IMR-90 (cell line): Measurements from ENCODE around the gene MID1IP1. TPM values are rescaled to one million over a fixed set of nuclear protein-coding genes. Genes with fewer than 3 reads are reported as not detected.

Experiments
- ATAC-seq: fragments of 200-7000 bp; cut with Tn5 transposase; 2 replicates; pipeline ENCODE4 v1.9.1; 2020; ENCODE audit warnings: low read depth, mild to moderate bottlenecking, moderate library complexity
- BruUV-seq: library from RNA; stranded (reverse); fragments of 400-500 nt; replicated peaks from 2 replicates; lab custom pipeline; 2021; lab: Mats Ljungman, UMichigan
- CTCF ChIA-PET: fragments of 300-600 bp; formaldehyde crosslinking; extraction: SDS; loops from one replicate; lab custom pipeline; 2021; ENCODE audit warnings: antibody characterized with exemption; lab: Yijun Ruan, JAX
- POLR2A ChIA-PET: fragments of 300-600 bp; sonication (Branson Sonifier 250); formaldehyde crosslinking; loops from one replicate; lab custom pipeline; 2022; ENCODE audit warnings: antibody characterized with exemption; ENCODE audit not compliant: unreplicated experiment; lab: Charles Lee
- DNase-seq: peaks from one replicate; pipeline ENCODE4 v3.0.0; 2013
- H2AFZ ChIP-seq: replicated peaks from 2 replicates; pipeline ENCODE3; 2013; ENCODE audit warnings: low read length, mild to moderate bottlenecking; ENCODE audit not compliant: poor library complexity
- H2AK5ac ChIP-seq: 2 replicates; pipeline ENCODE4 v1.6.1; 2013; ENCODE audit warnings: low read depth, low read length, inconsistent platforms
- H2AK9ac ChIP-seq: replicated peaks from 2 replicates; pipeline ENCODE3; 2013; ENCODE audit warnings: mild to moderate bottlenecking, low read depth, low read length, moderate library complexity; ENCODE audit not compliant: poor library complexity
- H2BK120ac ChIP-seq: 2 replicates; pipeline ENCODE4 v1.6.1; 2013; ENCODE audit warnings: low read depth, low read length, inconsistent platforms
- H2BK15ac ChIP-seq: 3 replicates; pipeline ENCODE4 v1.6.1; 2013; ENCODE audit warnings: low read depth, low read length, inconsistent platforms
- H2BK20ac ChIP-seq: 2 replicates; pipeline ENCODE4 v1.6.1; 2013; ENCODE audit warnings: low read depth, mild to moderate bottlenecking, inconsistent platforms, low read length, moderate library complexity
- H2BK5ac ChIP-seq: 2 replicates; pipeline ENCODE4 v1.6.1; 2013; ENCODE audit warnings: mild to moderate bottlenecking, low read depth, low read length, inconsistent platforms; ENCODE audit not compliant: poor library complexity, severe bottlenecking
- H3K14ac ChIP-seq: replicated peaks from 2 replicates; pipeline ENCODE4 v1.6.1; 2013; ENCODE audit warnings: low read depth, low read length, inconsistent platforms
- H3K18ac ChIP-seq: 2 replicates; pipeline ENCODE4 v1.6.1; 2013; ENCODE audit warnings: low read depth, low read length, control low read depth
- H3K23ac ChIP-seq: 2 replicates; pipeline ENCODE4 v1.6.1; 2013; ENCODE audit warnings: low read depth, low read length, inconsistent platforms
- H3K27ac ChIP-seq: 2 replicates; pipeline ENCODE4 v1.5.1; 2013; ENCODE audit warnings: mild to moderate bottlenecking, control low read depth, low read length; ENCODE audit not compliant: insufficient read depth
- H3K27me3 ChIP-seq: 2 replicates; pipeline ENCODE4 v1.6.1; 2013; ENCODE audit warnings: low read length; ENCODE audit not compliant: control insufficient read depth, insufficient read depth
- H3K36me3 ChIP-seq: 2 replicates; pipeline ENCODE4 v1.6.1; 2013; ENCODE audit warnings: low read length, mixed read lengths; ENCODE audit not compliant: control insufficient read depth, insufficient read depth
- H3K4ac ChIP-seq: 2 replicates; pipeline ENCODE4 v1.6.1; 2013; ENCODE audit warnings: low read depth, low read length, inconsistent platforms
- H3K4me1 ChIP-seq: 2 replicates; pipeline ENCODE4 v1.6.1; 2013; ENCODE audit warnings: low read length, mixed read lengths; ENCODE audit not compliant: control insufficient read depth, insufficient read depth
- H3K4me2 ChIP-seq: 2 replicates; pipeline ENCODE4 v1.6.1; 2013; ENCODE audit warnings: low read depth, mild to moderate bottlenecking, control low read depth, low read length, moderate library complexity
- H3K4me3 ChIP-seq: 2 replicates; pipeline ENCODE4 v1.5.1; 2013; ENCODE audit warnings: low read depth, mild to moderate bottlenecking, control low read depth, low read length, moderate library complexity; ENCODE audit not compliant: insufficient read depth
- H3K56ac ChIP-seq: 2 replicates; pipeline ENCODE4 v1.6.1; 2013; ENCODE audit warnings: low read length, inconsistent platforms; ENCODE audit not compliant: insufficient read depth; ENCODE audit errors: extremely low read depth
- H3K79me1 ChIP-seq, 2 experiments: 2 replicates each; pipeline ENCODE4 v1.6.1; 2013; ENCODE audit warnings: low read length in 2 of 2, inconsistent platforms in 1 of 2, low read depth in 1 of 2
- H3K9ac ChIP-seq: 2 replicates; pipeline ENCODE4 v1.6.1; 2013; ENCODE audit warnings: low read depth, low read length, control low read depth
- H3K9me1 ChIP-seq: 2 replicates; pipeline ENCODE4 v1.6.1; 2013; ENCODE audit warnings: low read length, inconsistent platforms; ENCODE audit not compliant: insufficient read depth
- H3K9me3 ChIP-seq: 2 replicates; pipeline ENCODE4 v1.6.1; 2013; ENCODE audit warnings: low read length; ENCODE audit not compliant: control insufficient read depth, insufficient read depth
- H4K20me1 ChIP-seq: 2 replicates; pipeline ENCODE4 v1.6.1; 2013; ENCODE audit warnings: low read length, inconsistent platforms; ENCODE audit not compliant: insufficient read depth
- H4K5ac ChIP-seq: 2 replicates; pipeline ENCODE4 v1.6.1; 2013; ENCODE audit warnings: mild to moderate bottlenecking, low read depth, low read length, control low read depth
- H4K8ac ChIP-seq, 2 experiments: 2 replicates each; pipeline ENCODE4 v1.6.1; 2013; ENCODE audit warnings: low read depth in 2 of 2, low read length in 2 of 2, control low read depth in 1 of 2, inconsistent platforms in 1 of 2
- H4K91ac ChIP-seq: 2 replicates; pipeline ENCODE4 v1.6.1; 2013; ENCODE audit warnings: low read depth, low read length, inconsistent platforms; ENCODE audit not compliant: insufficient read depth
- FOS ChIP-seq: fragments of 150-350 bp; IDR thresholded peaks from 2 replicates; pipeline ENCODE4 v1.6.1; 2016; ENCODE audit warnings: low read depth, low read length
- MXI1 ChIP-seq: IDR thresholded peaks from 2 replicates; pipeline ENCODE4 v1.6.1; 2012; ENCODE audit warnings: low read depth, mild to moderate bottlenecking, low read length, moderate library complexity, borderline replicate concordance
- WGBS, 2 experiments: methylation state at CpG; one replicate each; pipeline versions ENCODE4 v1.1.5 to v1.1.7; 2013; ENCODE audit warnings: missing lambda C conversion rate in 2 of 2; ENCODE audit not compliant: insufficient read length in 1 of 2; ENCODE audit errors: extremely low coverage in 2 of 2; 5-methylcytosine and 5-hydroxymethylcytosine counted together
- dilution Hi-C: fragments of 300-500 bp; cut with HindIII; formaldehyde crosslinking; loops from one replicate; pipeline ENCODE4 v1.14.3; 2018; ENCODE audit warnings: low sequenced_read_pairs; ENCODE audit not compliant: unreplicated experiment
- in situ Hi-C: fragments of 300-500 bp; cut with MboI; formaldehyde crosslinking; loops from 3 replicates; pipeline ENCODE4 v1.14.3; 2019; ENCODE audit warnings: low sequenced_read_pairs, inconsistent platforms, mixed read lengths
- intact Hi-C: fragments of 100-400 bp; cut with micrococcal nuclease; formaldehyde crosslinking; loops from 2 replicates; pipeline ENCODE4 v1.10.0; 2022
- polyA plus RNA-seq, 3 experiments: library from polyadenylated mRNA; depleted of rRNA; stranded (reverse); fragments of >200 nt; gene quantifications; 2 replicates each; pipeline ENCODE4 v1.2.3, GENCODE V29; 2012; ENCODE audit warnings: low replicate concordance in 1 of 3
- total RNA-seq: library from RNA; depleted of rRNA; stranded (reverse); fragments of >200 nt; gene quantifications from 2 replicates; pipeline ENCODE4 v1.2.3, GENCODE V29; 2012

The MID1IP1 gene
- total and polyA plus RNA-seq, 2 of the 4 experiments (the other 2 are of a cell fraction) = 14.5 to 31.3 TPM

- dilution Hi-C loops = no loop called here
- Histone ChIP-seq H3K14ac (no peak overlapping the region), H2BK20ac (no peak overlapping the region), H3K4me2 (no peak overlapping the region), H3K27me3 (peaks cover 2% of the 10 kb centered on the region; the same call in 1 of the 2 replicates), H3K18ac (no peak overlapping the region), H3K27ac (no peak overlapping the region), H3K9ac (no peak overlapping the region), H2AK5ac (no peak overlapping the region), H3K9me1 (no peaks in the 10 kb centered on the region), H4K91ac (no peak overlapping the region), H3K4me3 (no peak overlapping the region), H4K8ac (no peak overlapping the region), H3K23ac (no peak overlapping the region), H3K4ac (no peak overlapping the region), H4K5ac (no peak overlapping the region), H2BK5ac (no peak overlapping the region), H2AFZ (no peak overlapping the region), H2BK15ac (no peak overlapping the region), H3K36me3 (no peaks in the 10 kb centered on the region), H3K79me1 (no peaks in the 10 kb centered on the region), H3K9me3 (no peaks in the 10 kb centered on the region), H3K4me1 (0 out of 2 replicates have a peak, but pooled peaks cover 2% of the 10 kb centered on the region), H2AK9ac (no peak overlapping the region), H4K20me1 (no peaks in the 10 kb centered on the region), H2BK120ac (no peak overlapping the region), H3K56ac (no peak overlapping the region)
- no TSS peak for BruUV-seq
- TF ChIP-seq FOS (no peak), MXI1 (no peak)
- in situ Hi-C loops = no loop called here
- no peak for ATAC-seq
- DNase-seq = no peak
- POLR2A ChIA-PET = no interaction called here
- CTCF ChIA-PET = no interaction called here
- intact Hi-C loops = no loop called here
- no CpG with 5 or more reads among the region's 2 CpGs for WGBS, 2 experiments
Observed at GRCh38 chrX:38824176-38824575, 22.9 kb downstream of the MID1IP1 start.
